Mesenchymal stem cell (in vitro differentiated cells and primary cell): ENCODE results near the gene SCN3A.
A peak's percentile ranks its signal among the peaks of the same experiment; 100 is the strongest.

ENCODE experiments used
- DNase-seq: peaks from one replicate; pipeline ENCODE4 v3.0.0-alpha.2; 2013
- H2AFZ ChIP-seq: one replicate; pipeline ENCODE4 v1.6.1; 2013; ENCODE audit warnings: low read depth, mild to moderate bottlenecking, control low read depth, inconsistent platforms, low read length, moderate library complexity
- H2AK5ac ChIP-seq: 2 replicates; pipeline ENCODE4 v1.6.1; 2013; ENCODE audit warnings: low read length, moderate library complexity, mild to moderate bottlenecking, inconsistent platforms; ENCODE audit not compliant: severe bottlenecking
- H2BK120ac ChIP-seq: one replicate; pipeline ENCODE4 v1.6.1; 2013; ENCODE audit warnings: low read depth, mild to moderate bottlenecking, inconsistent platforms, low read length, moderate library complexity
- H2BK12ac ChIP-seq, 2 experiments: one replicate each; pipeline ENCODE4 v1.6.1; 2013; ENCODE audit warnings: inconsistent platforms in 2 of 2, low read length in 2 of 2, mild to moderate bottlenecking in 2 of 2, moderate library complexity in 2 of 2, control low read depth in 1 of 2
- H2BK15ac ChIP-seq: one replicate; pipeline ENCODE4 v1.6.1; 2013; ENCODE audit warnings: mild to moderate bottlenecking, low read depth, inconsistent platforms; ENCODE audit not compliant: poor library complexity, severe bottlenecking
- H2BK5ac ChIP-seq: 2 replicates; pipeline ENCODE4 v1.6.1; 2013; ENCODE audit warnings: low read depth, mild to moderate bottlenecking, low read length, control low read depth, inconsistent platforms; ENCODE audit not compliant: poor library complexity, severe bottlenecking
- H3K14ac ChIP-seq, 2 experiments: one replicate each; pipeline ENCODE4 v1.6.1; 2013; ENCODE audit warnings: inconsistent platforms in 2 of 2, low read length in 2 of 2, control low read depth in 1 of 2, mild to moderate bottlenecking in 1 of 2, moderate library complexity in 1 of 2
- H3K18ac ChIP-seq, 2 experiments: one replicate each; pipeline ENCODE4 v1.6.1; 2013; ENCODE audit warnings: inconsistent platforms in 2 of 2, low read length in 2 of 2, control low read depth in 1 of 2, low read depth in 1 of 2, mild to moderate bottlenecking in 1 of 2
- H3K23ac ChIP-seq, 2 experiments: one replicate each; pipeline ENCODE4 v1.6.1; 2013; ENCODE audit warnings: inconsistent platforms in 2 of 2, low read length in 2 of 2, mild to moderate bottlenecking in 2 of 2, moderate library complexity in 2 of 2, control low read depth in 1 of 2
- H3K27ac ChIP-seq: 2 replicates; pipeline ENCODE4 v1.5.1; 2013; ENCODE audit warnings: mild to moderate bottlenecking, moderate library complexity, low read length, control low read depth, inconsistent platforms; ENCODE audit not compliant: poor library complexity, severe bottlenecking
- H3K27me3 ChIP-seq, 2 experiments: 2 replicates each; pipeline versions ENCODE4 v1.6.1 to v1.7.0; 2013; ENCODE audit warnings: low read length in 2 of 2, mild to moderate bottlenecking in 2 of 2, moderate library complexity in 2 of 2, control low read depth in 1 of 2, inconsistent platforms in 1 of 2; ENCODE audit not compliant: control insufficient read depth in 1 of 2, insufficient read depth in 1 of 2
- H3K36me3 ChIP-seq, 2 experiments: 2 replicates each; pipeline versions ENCODE4 v1.6.1 to v1.7.0; 2013; ENCODE audit warnings: low read length in 2 of 2, control low read depth in 1 of 2, inconsistent platforms in 1 of 2, low read depth in 1 of 2, mild to moderate bottlenecking in 1 of 2; ENCODE audit not compliant: insufficient read depth in 2 of 2, control insufficient read depth in 1 of 2
- H3K4ac ChIP-seq, 2 experiments: one replicate each; pipeline ENCODE4 v1.6.1; 2013; ENCODE audit warnings: inconsistent platforms in 2 of 2, low read length in 2 of 2, mild to moderate bottlenecking in 2 of 2, moderate library complexity in 2 of 2, control low read depth in 1 of 2, low read depth in 1 of 2
- H3K4me1 ChIP-seq: 2 replicates; pipeline ENCODE4 v1.6.1; 2013; ENCODE audit warnings: low read depth, low read length, control low read depth; ENCODE audit not compliant: control insufficient read depth, insufficient read depth
- H3K4me2 ChIP-seq: 2 replicates; pipeline ENCODE4 v1.6.1; 2013; ENCODE audit warnings: low read length, mild to moderate bottlenecking, inconsistent platforms; ENCODE audit not compliant: poor library complexity, severe bottlenecking
- H3K4me3 ChIP-seq, 2 experiments: 2 replicates each; pipeline versions ENCODE4 v1.5.1 to v1.7.0; 2013; ENCODE audit warnings: low read length in 2 of 2, mild to moderate bottlenecking in 2 of 2, control low read depth in 1 of 2, low read depth in 1 of 2; ENCODE audit not compliant: insufficient read depth in 1 of 2
- H3K79me1 ChIP-seq: replicated peaks from 2 replicates; pipeline ENCODE4 v1.6.1; 2013; ENCODE audit warnings: mild to moderate bottlenecking, control low read depth, low read length, inconsistent platforms; ENCODE audit not compliant: poor library complexity, severe bottlenecking
- H3K9ac ChIP-seq: 2 replicates; pipeline ENCODE4 v1.7.0; 2013; ENCODE audit warnings: mild to moderate bottlenecking, low read length, moderate library complexity
- H3K9me3 ChIP-seq: 2 replicates; pipeline ENCODE4 v1.7.0; 2013; ENCODE audit warnings: mild to moderate bottlenecking, low read length; ENCODE audit not compliant: control insufficient read depth
- H4K8ac ChIP-seq: one replicate; pipeline ENCODE4 v1.6.1; 2013; ENCODE audit warnings: inconsistent platforms, mild to moderate bottlenecking, low read length, moderate library complexity
- H4K91ac ChIP-seq: one replicate; pipeline ENCODE4 v1.6.1; 2013; ENCODE audit warnings: mild to moderate bottlenecking, low read length, inconsistent platforms
- WGBS: methylation state at CpG from one replicate; pipeline ENCODE4 v1.1.7; 2013; ENCODE audit warnings: mixed read lengths; 5-methylcytosine and 5-hydroxymethylcytosine counted together

The SCN3A gene

GRCh38 chr2:165163761-165164160 is 40.1 kb downstream of the SCN3A start:
- Histone ChIP-seq H3K4me2 (no peak overlapping the region), H3K27ac (no peak overlapping the region), H3K9me3 (no peaks in the 10 kb centered on the region), H3K79me1 (no peaks in the 10 kb centered on the region), H3K27me3 (no peaks in the 10 kb centered on the region), H3K4ac (no peak overlapping the region), H2BK120ac (no peak overlapping the region), H3K23ac (no peak overlapping the region), H2AFZ (no peak overlapping the region), H2BK5ac (no peak overlapping the region), H2BK12ac (no peak overlapping the region), H3K4me3 (no peak overlapping the region), H4K91ac (no peak overlapping the region), H3K4me1 (peaks cover 4% of the 10 kb centered on the region), H2BK15ac (no peak overlapping the region), H3K36me3 (no peaks in the 10 kb centered on the region), H4K8ac (no peak overlapping the region), H3K14ac (no peak overlapping the region), H2AK5ac (no peak overlapping the region), H3K18ac (no peak overlapping the region), H3K9ac (no peak overlapping the region)
- no peak for DNase-seq
- no CpG with 5 or more reads among the region's 2 CpGs for WGBS

GRCh38 chr2:165162466-165162865 is 41.4 kb downstream of the SCN3A start:
- H2AFZ ChIP-seq, result no peak overlapping the region
- H2BK5ac ChIP-seq, result no peak overlapping the region
- H3K4ac ChIP-seq, result no peak overlapping the region
- H3K14ac ChIP-seq, result no peak overlapping the region
- H3K36me3 ChIP-seq, result no peaks in the 10 kb centered on the region
- H2BK12ac ChIP-seq, result no peak overlapping the region
- no peak overlapping the region for H3K27ac ChIP-seq
- peaks cover 4% of the 10 kb centered on the region for H3K4me1 ChIP-seq
- H3K79me1 ChIP-seq, result no peaks in the 10 kb centered on the region
- no peak overlapping the region for H4K91ac ChIP-seq
- H4K8ac ChIP-seq, result no peak overlapping the region
- no peak overlapping the region for H3K4me3 ChIP-seq
- no peak overlapping the region for H2BK15ac ChIP-seq
- WGBS, result 91% methylated on average over 3 of the region's 3 CpGs
- no peak overlapping the region for H2AK5ac ChIP-seq
- no peak overlapping the region for H3K9ac ChIP-seq
- no peak overlapping the region for H3K18ac ChIP-seq
- H3K9me3 ChIP-seq, result no peaks in the 10 kb centered on the region
- H3K4me2 ChIP-seq, result no peak overlapping the region
- DNase-seq, result no peak
- no peak overlapping the region for H2BK120ac ChIP-seq
- no peaks in the 10 kb centered on the region for H3K27me3 ChIP-seq
- H3K23ac ChIP-seq, result no peak overlapping the region

GRCh38 chr2:165161510-165161909 is 42.3 kb downstream of the SCN3A start:
- peaks cover 4% of the 10 kb centered on the region for H3K4me1 ChIP-seq
- no peaks in the 10 kb centered on the region for H3K9me3 ChIP-seq
- H3K23ac ChIP-seq, result no peak overlapping the region
- no peak overlapping the region for H3K4ac ChIP-seq
- no peak overlapping the region for H2AFZ ChIP-seq
- no peak overlapping the region for H2BK15ac ChIP-seq
- DNase-seq, result peak; percentile 37
- 5% methylated on average over 1 of the region's 2 CpGs for WGBS
- no peak overlapping the region for H2BK120ac ChIP-seq
- no peak overlapping the region for H3K9ac ChIP-seq
- H4K91ac ChIP-seq, result no peak overlapping the region
- no peaks in the 10 kb centered on the region for H3K27me3 ChIP-seq
- H2BK5ac ChIP-seq, result no peak overlapping the region
- H3K27ac ChIP-seq, result no peak overlapping the region
- no peaks in the 10 kb centered on the region for H3K79me1 ChIP-seq
- H3K14ac ChIP-seq, result no peak overlapping the region
- no peaks in the 10 kb centered on the region for H3K36me3 ChIP-seq
- H2BK12ac ChIP-seq, result no peak overlapping the region
- H4K8ac ChIP-seq, result no peak overlapping the region
- no peak overlapping the region for H3K4me2 ChIP-seq
- no peak overlapping the region for H3K18ac ChIP-seq
- no peak overlapping the region for H2AK5ac ChIP-seq
- no peak overlapping the region for H3K4me3 ChIP-seq

- 96% methylated on average over 3 of the region's 4 CpGs for WGBS
Measured at GRCh38 chr2:165157160-165157559, 46.7 kb downstream of the SCN3A start.

More at GRCh38 chr2:165157160-165157559, 46.7 kb downstream of the SCN3A start:
- H2BK15ac ChIP-seq, result no peak overlapping the region
- H2BK12ac ChIP-seq, result no peak overlapping the region
- H3K9ac ChIP-seq, result no peak overlapping the region
- no peak overlapping the region for H2AK5ac ChIP-seq
- H3K4me2 ChIP-seq, result no peak overlapping the region
- no peak overlapping the region for H3K18ac ChIP-seq
- no peak overlapping the region for H2AFZ ChIP-seq
- H3K4me1 ChIP-seq, result peaks cover 4% of the 10 kb centered on the region
- no peak overlapping the region for H4K91ac ChIP-seq
- no peak overlapping the region for H3K23ac ChIP-seq
- H3K36me3 ChIP-seq, result no peaks in the 10 kb centered on the region
- H3K4ac ChIP-seq, result no peak overlapping the region
- no peaks in the 10 kb centered on the region for H3K9me3 ChIP-seq
- no peak for DNase-seq
- H2BK120ac ChIP-seq, result no peak overlapping the region
- no peak overlapping the region for H3K14ac ChIP-seq
- H3K27me3 ChIP-seq, result no peaks in the 10 kb centered on the region
- no peaks in the 10 kb centered on the region for H3K79me1 ChIP-seq
- H2BK5ac ChIP-seq, result no peak overlapping the region
- no peak overlapping the region for H3K4me3 ChIP-seq
- no peak overlapping the region for H4K8ac ChIP-seq
- H3K27ac ChIP-seq, result no peak overlapping the region
